OCI-LY3 (cell line): ENCODE measurements around the gene TAOK2.

ENCODE experiments used
- H2AFZ ChIP-seq: fragments of 200-600, 300-600 bp; shearing (Covaris generic); 2 replicates; pipeline ENCODE4 v1.6.0; 2014; ENCODE audit warnings: antibody characterized with exemption, low read depth, low read length
- H3K27ac ChIP-seq: fragments of 200-600, 300-600 bp; sonication (generic); 2 replicates; pipeline ENCODE4 v1.5.1; 2014; ENCODE audit warnings: mild to moderate bottlenecking, low read length, moderate library complexity, mixed read lengths
- H3K27me3 ChIP-seq: fragments of 200-600, 300-600 bp; sonication (generic); 2 replicates; pipeline ENCODE4 v1.6.1; 2014; ENCODE audit warnings: low read depth, low read length, mixed read lengths
- H3K36me3 ChIP-seq: fragments of 200-600, 300-600 bp; sonication (generic); replicated peaks from 2 replicates; pipeline ENCODE3; 2014; ENCODE audit warnings: low read depth, low read length, mixed read lengths
- H3K4me1 ChIP-seq: fragments of 300-600, 200-600 bp; sonication (generic); 2 replicates; pipeline ENCODE4 v1.6.1; 2014; ENCODE audit warnings: low read length, mixed read lengths
- H3K4me2 ChIP-seq: fragments of 200-600, 300-600 bp; sonication (generic); 2 replicates; pipeline ENCODE4 v1.6.1; 2014; ENCODE audit warnings: low read length, mixed read lengths
- H3K4me3 ChIP-seq: fragments of 300-600, 200-600 bp; sonication (generic); 2 replicates; pipeline ENCODE4 v1.5.1; 2014; ENCODE audit warnings: antibody characterized with exemption, mild to moderate bottlenecking, low read length, moderate library complexity
- H3K79me2 ChIP-seq: fragments of 300-600, 200-600 bp; shearing (Covaris generic); 2 replicates; pipeline ENCODE4 v1.6.1; 2014; ENCODE audit warnings: mild to moderate bottlenecking, low read length, mixed read lengths
- H3K9ac ChIP-seq: fragments of 300-600, 200-600 bp; shearing (Covaris generic); 2 replicates; pipeline ENCODE4 v1.6.0; 2014; ENCODE audit warnings: mild to moderate bottlenecking, low read length, moderate library complexity
- H3K9me3 ChIP-seq: fragments of 200-600, 300-600 bp; shearing (Covaris generic); 2 replicates; pipeline ENCODE4 v1.6.1; 2014; ENCODE audit warnings: low read length, mixed read lengths; ENCODE audit not compliant: insufficient read depth
- H4K20me1 ChIP-seq: fragments of 200-600, 300-600 bp; sonication (generic); 2 replicates; pipeline ENCODE4 v1.6.1; 2016; ENCODE audit warnings: low read length, mixed read lengths; ENCODE audit not compliant: insufficient read depth
- EZH2phosphoT487 ChIP-seq: fragments of 200-600 bp; shearing (Covaris generic); IDR thresholded peaks from 2 replicates; pipeline ENCODE4 v1.6.1; 2018; ENCODE audit warnings: antibody characterized with exemption, mixed run types, low read depth
- TF ChIP-seq, protein P1 (sequence below): fragments of 200-600, 300-600 bp; sonication (generic); IDR thresholded peaks from 2 replicates; pipeline ENCODE4 v1.5.1; 2014; ENCODE audit warnings: antibody characterized with exemption, low read length, low read depth

The TAOK2 gene

DNA sequence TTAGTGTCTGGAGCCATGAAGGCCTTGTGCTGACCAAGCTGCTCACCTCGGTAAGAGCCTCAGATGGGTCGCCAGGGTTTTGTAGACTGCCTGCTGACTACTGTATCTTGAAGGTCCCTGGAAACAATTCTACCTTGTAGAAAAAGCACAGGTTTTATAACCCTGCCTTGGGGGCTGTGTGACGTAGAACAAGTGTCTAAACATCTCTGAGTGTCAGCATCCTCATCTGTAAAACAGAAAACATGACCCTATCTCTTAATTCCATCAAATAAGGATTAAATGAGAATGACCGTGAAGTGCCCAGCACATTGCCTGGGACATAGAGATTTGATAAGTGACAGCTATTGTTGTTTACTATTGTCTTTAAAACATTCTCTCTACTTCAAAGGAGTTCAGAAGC is 5.5 kb upstream of the TAOK2 start:
- Histone ChIP-seq H3K9me3 (no peaks in the 10 kb centered on the region), H3K79me2 (no peaks in the 10 kb centered on the region), H3K4me2 (no peak overlapping the region), H3K9ac (no peak overlapping the region), H3K36me3 (peaks cover 5% of the 10 kb centered on the region), H3K4me1 (peaks cover 4% of the 10 kb centered on the region), H2AFZ (no peak overlapping the region), H3K27ac (no peak overlapping the region), H4K20me1 (no peaks in the 10 kb centered on the region), H3K4me3 (no peak overlapping the region), H3K27me3 (no peaks in the 10 kb centered on the region)
- TF ChIP-seq EZH2phosphoT487, result no peak
- TF ChIP-seq, protein P1, sequence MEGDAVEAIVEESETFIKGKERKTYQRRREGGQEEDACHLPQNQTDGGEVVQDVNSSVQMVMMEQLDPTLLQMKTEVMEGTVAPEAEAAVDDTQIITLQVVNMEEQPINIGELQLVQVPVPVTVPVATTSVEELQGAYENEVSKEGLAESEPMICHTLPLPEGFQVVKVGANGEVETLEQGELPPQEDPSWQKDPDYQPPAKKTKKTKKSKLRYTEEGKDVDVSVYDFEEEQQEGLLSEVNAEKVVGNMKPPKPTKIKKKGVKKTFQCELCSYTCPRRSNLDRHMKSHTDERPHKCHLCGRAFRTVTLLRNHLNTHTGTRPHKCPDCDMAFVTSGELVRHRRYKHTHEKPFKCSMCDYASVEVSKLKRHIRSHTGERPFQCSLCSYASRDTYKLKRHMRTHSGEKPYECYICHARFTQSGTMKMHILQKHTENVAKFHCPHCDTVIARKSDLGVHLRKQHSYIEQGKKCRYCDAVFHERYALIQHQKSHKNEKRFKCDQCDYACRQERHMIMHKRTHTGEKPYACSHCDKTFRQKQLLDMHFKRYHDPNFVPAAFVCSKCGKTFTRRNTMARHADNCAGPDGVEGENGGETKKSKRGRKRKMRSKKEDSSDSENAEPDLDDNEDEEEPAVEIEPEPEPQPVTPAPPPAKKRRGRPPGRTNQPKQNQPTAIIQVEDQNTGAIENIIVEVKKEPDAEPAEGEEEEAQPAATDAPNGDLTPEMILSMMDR, result no peak

DNA sequence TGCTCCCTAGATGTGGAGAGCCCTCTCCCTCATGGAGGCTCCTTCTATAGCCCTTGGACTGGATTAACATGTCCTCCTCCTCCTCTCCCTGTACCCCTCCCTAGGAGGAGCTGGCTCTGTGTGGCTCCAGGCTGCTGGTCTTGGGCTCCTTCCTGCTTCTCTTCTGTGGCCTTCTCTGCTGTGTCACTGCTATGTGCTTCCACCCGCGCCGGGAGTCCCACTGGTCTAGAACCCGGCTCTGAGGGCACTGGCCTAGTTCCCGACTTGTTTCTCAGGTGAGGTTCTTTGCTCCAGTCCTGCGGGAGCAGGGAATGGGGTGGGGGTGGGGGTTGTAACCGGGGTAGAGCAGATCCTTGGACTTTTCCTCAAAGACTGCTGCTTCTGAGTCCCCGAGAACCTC is 2.4 kb upstream of the TAOK2 start:
- Histone ChIP-seq H3K4me1 (peaks cover 22% of the 10 kb centered on the region), H3K27me3 (no peaks in the 10 kb centered on the region), H3K9ac (no peak overlapping the region), H3K36me3 (peaks cover 5% of the 10 kb centered on the region), H3K27ac (no peak overlapping the region), H3K79me2 (peaks cover 26% of the 10 kb centered on the region), H3K4me2 (no peak overlapping the region), H4K20me1 (peaks cover 15% of the 10 kb centered on the region; the same call in 1 of the 2 replicates), H2AFZ (no peak overlapping the region), H3K9me3 (no peaks in the 10 kb centered on the region), H3K4me3 (no peak overlapping the region)
- TF ChIP-seq, protein P1, result no peak
- TF ChIP-seq EZH2phosphoT487, result no peak

DNA sequence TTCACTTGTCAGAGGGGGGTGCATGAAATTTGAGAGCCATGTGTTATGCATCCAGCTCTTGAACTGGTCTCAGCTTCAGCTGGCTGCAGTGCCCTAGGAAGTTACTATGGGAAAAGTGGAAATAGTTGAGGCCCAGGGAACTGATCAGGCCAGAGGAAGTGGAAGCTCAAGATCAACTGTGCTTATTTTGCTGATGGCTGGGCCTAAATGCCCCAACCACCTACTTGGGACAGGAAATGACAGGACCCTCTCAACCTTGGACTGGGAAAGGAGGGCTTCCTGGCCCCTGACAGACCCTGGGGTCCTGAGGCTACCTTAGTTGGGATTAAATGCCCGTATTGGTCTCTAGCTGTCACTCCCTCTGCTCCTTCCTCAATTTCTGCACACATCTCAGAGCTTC is 1.2 kb upstream of the TAOK2 start:
- Histone ChIP-seq H3K9ac (no peak overlapping the region), H3K36me3 (peaks cover 5% of the 10 kb centered on the region), H3K27ac (no peak overlapping the region), H3K4me1 (peaks cover 22% of the 10 kb centered on the region), H2AFZ (no peak overlapping the region), H3K4me3 (no peak overlapping the region), H4K20me1 (peaks cover 25% of the 10 kb centered on the region; the same call in 1 of the 2 replicates), H3K79me2 (peaks cover 38% of the 10 kb centered on the region), H3K4me2 (no peak overlapping the region), H3K9me3 (no peaks in the 10 kb centered on the region), H3K27me3 (no peaks in the 10 kb centered on the region)
- TF ChIP-seq EZH2phosphoT487, result no peak
- TF ChIP-seq, protein P1, result no peak

DNA sequence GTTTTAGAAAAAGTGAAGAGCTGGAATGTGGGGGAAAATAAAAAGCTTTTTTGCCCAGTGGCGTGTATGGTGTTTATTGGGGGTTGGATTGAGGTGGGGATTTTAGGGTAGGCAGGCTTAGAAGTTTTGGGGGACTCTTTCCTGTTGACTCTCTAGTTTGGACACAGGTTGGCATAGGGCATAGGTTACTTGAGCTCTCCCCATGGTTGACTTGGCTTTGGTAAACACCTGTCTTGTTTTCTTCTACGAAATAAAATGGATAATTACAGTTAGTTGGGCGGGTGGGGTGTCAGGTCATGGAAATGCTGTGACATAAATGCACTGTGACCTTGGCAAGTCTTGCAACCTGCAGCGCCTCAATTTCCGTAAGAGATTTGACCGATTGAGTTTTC is 680 bp upstream of the TAOK2 start:
- peaks cover 22% of the 10 kb centered on the region for H3K4me1 ChIP-seq
- TF ChIP-seq, protein P1, result no peak
- TF ChIP-seq EZH2phosphoT487, result no peak
- H3K36me3 ChIP-seq, result peaks cover 5% of the 10 kb centered on the region
- peaks cover 40% of the 10 kb centered on the region for H3K79me2 ChIP-seq
- no peak overlapping the region for H3K27ac ChIP-seq
- peak overlapping the region; percentile 54; the same call in 1 of the 2 replicates for H2AFZ ChIP-seq
- peak overlapping the region; percentile 99 for H3K4me2 ChIP-seq
- H3K9me3 ChIP-seq, result no peaks in the 10 kb centered on the region
- no peaks in the 10 kb centered on the region for H3K27me3 ChIP-seq
- peak overlapping the region; percentile 98 for H3K4me3 ChIP-seq
- H4K20me1 ChIP-seq, result peaks cover 25% of the 10 kb centered on the region; the same call in 1 of the 2 replicates
- H3K9ac ChIP-seq, result peak overlapping the region; percentile 7; the same call in 1 of the 2 replicates
